A549 treated with AZD2906 at 1 μM for 4 hours (cell line): ENCODE results near the gene AMHR2. TPM values are rescaled to one million over a fixed set of nuclear protein-coding genes. Genes with fewer than 3 reads are reported as not detected.

ENCODE experiments used
- total RNA-seq: library from RNA; stranded (reverse); fragments of 200-300 nt; extraction: Qiagen RNA extraction; gene quantifications from 5 replicates; pipeline ENCODE4 v1.2.3, GENCODE V29; 2022

AMHR2 gene
- total RNA-seq, result 0.48 to 1.1 TPM (median 1.00 TPM) in 5 replicates

DNA sequence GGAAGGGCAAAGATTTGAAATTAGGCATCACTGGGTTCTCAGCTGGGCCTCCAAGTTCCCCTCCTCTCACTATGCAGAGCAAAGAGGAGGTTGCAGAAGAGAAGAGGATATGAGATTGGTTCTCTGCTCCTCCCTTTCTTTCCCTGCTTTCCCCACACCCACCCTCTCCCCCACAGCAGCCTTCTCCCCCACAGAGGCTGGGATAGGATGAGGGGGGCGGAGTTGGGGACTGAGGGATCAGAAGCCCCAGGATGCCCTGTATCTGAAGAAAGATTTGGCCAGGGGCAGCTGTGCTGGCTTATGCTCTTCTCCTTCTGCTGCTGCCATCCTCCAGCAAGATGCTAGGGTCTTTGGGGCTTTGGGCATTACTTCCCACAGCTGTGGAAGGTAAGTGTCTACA, at the start of gene AMHR2:
Gene AMHR2 (plus strand): TSS at position 259 of the 400 bp plus-strand sequence. CDS start 80 bp downstream, at position 339.

DNA sequence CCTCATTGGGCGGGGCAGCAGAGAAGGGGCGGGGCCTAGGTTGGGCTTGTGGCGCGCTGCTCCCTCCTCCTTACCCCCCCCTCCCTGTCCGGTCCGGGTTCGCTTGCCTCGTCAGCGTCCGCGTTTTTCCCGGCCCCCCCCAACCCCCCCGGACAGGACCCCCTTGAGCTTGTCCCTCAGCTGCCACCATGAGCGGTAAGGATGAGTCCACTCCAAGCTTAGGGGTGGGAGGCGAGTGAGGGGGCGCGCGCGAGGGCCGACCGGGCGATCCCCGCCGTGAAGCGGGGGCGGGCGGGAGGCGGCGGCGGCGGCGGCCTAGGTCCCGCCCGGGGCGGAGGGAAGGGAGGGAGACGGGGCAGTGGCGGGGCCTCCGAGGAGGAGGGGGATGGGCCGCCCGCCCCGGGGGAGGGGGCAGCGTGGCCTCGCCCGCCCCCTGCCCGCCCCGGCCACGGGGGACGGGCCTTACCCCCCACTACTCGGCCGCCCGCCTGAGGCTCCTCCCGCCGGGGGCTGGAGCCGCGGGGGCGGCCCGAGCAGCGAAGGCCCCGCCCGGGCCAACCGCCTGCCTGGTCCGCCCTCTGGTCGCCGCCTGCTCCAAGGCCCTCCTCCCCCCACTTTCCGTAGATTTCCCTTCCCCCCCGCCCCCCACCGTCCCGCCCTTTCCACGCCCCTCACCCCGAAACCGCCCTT, 43.4 kb upstream of the AMHR2 start, which contains the start of gene SP1:
Gene SP1 (plus strand): TSS at position 73 of the 690 bp plus-strand sequence. CDS start 116 bp downstream, at position 189.

DNA sequence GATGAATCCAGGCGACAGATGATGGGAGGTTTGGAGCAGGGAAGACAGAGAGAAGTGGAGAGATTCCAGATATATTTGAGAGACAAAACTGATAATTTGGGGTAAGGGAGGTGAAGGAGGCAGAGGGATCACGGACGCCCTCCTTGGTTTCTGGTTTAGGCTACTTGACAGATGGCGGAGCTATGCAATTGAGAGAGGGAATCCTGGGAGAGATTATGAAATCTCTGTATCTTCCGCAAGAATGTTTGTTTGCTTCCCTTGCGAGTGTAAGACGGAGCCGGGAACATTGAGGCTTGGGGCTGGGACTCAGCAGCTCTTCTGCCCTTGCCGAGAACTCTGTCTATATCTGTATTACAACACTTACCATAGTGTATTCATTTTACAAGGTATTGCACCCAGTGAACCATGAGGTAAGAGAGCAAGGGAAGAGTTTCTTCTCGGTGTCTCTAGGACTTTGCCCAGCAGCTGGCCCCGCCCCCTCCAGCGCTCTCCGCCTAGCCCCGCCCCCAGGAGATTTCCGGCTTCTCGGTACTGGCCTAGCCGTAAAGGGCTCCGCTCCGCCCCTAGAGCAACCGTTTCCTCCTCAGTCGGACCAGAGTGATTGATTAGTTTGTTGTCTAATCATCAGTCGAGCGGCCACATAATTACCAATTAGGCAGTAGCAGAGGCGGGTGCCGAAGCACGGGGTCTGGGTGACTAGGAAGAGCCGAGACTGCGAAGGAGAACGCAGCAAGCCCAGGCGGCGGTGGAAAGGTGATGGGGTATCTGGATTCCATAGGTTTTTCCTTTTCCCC, 17.6 kb downstream of the AMHR2 start, which contains the start of gene PRR13:
Gene PRR13 (plus strand): TSS at position 695 of the 794 bp plus-strand sequence. CDS start 981 bp downstream, outside the sequence.

GRCh38 chr12:53451661-53452158, 28.1 kb downstream of the AMHR2 start, which contains the start of gene PCBP2:
Gene PCBP2, plus strand, starts transcription at chr12:53452102. Its CDS starts 2,699 bp downstream, at chr12:53454801.

Other genes starting within 250 kb of the AMHR2 start
- 13.3 to 15.6 TPM (median 14.4 TPM) in 5 replicates for gene ZNF740, start 243.1 kb upstream of the AMHR2 start, total RNA-seq
- gene CSAD, start 242.9 kb upstream of the AMHR2 start, total RNA-seq, result 4.8 to 6.8 TPM (median 5.9 TPM) in 5 replicates
- gene ITGB7, start 216.6 kb upstream of the AMHR2 start, total RNA-seq, result 0.22 to 0.46 TPM (median 0.36 TPM) in 5 replicates
- gene RARG, start 191.6 kb upstream of the AMHR2 start, total RNA-seq, result 21.1 to 25.7 TPM (median 22.7 TPM) in 5 replicates
- 15.3 to 20.4 TPM (median 18.2 TPM) in 5 replicates for gene ESPL1, start 155.6 kb upstream of the AMHR2 start, total RNA-seq
- 457 to 527 TPM (median 485 TPM) in 5 replicates for gene PFDN5, start 128.3 kb upstream of the AMHR2 start, total RNA-seq
- 67.4 to 95.0 TPM (median 90.4 TPM) in 5 replicates for gene MYG1, start 124.2 kb upstream of the AMHR2 start, total RNA-seq
- gene AAAS, start 102.2 kb upstream of the AMHR2 start, total RNA-seq, result 75.1 to 79.2 TPM (median 78.0 TPM) in 5 replicates
- gene SP7, start 87.5 kb upstream of the AMHR2 start, total RNA-seq, result 0.03 TPM in 1 of 5 replicates, not detected in the others
- 17.9 to 22.6 TPM (median 21.9 TPM) in 5 replicates for gene SP1, start 43.7 kb upstream of the AMHR2 start, total RNA-seq
- 245 to 335 TPM (median 306 TPM) in 5 replicates for gene PRR13, start 17.9 kb downstream of the AMHR2 start, total RNA-seq
- gene PCBP2, start 28.2 kb downstream of the AMHR2 start, total RNA-seq, result 605 to 627 TPM (median 623 TPM) in 5 replicates
- 10.0 to 12.8 TPM (median 12.0 TPM) in 5 replicates for gene MAP3K12, start 75.6 kb downstream of the AMHR2 start, total RNA-seq
- 40.9 to 54.3 TPM (median 50.5 TPM) in 5 replicates for gene TARBP2, start 77.4 kb downstream of the AMHR2 start, total RNA-seq
- 0.19 to 0.24 TPM in 2 of 5 replicates, not detected in the others for gene NPFF, start 83.6 kb downstream of the AMHR2 start, total RNA-seq
- 16.4 to 18.3 TPM (median 18.0 TPM) in 5 replicates for gene ATF7, start 202.5 kb downstream of the AMHR2 start, total RNA-seq